Ishikawa (cell line): ENCODE data around the gene ERCC6L2.

Experiments used
- CEBPB ChIP-seq: IDR thresholded peaks from 2 replicates; pipeline ENCODE4 v1.6.1; 2012
- CREB1 ChIP-seq: IDR thresholded peaks from 2 replicates; pipeline ENCODE4 v1.6.1; 2012; ENCODE audit warnings: low read depth
- EGR1 ChIP-seq: IDR thresholded peaks from 2 replicates; pipeline ENCODE4 v1.6.1; 2012
- EP300 ChIP-seq: IDR thresholded peaks from 2 replicates; pipeline ENCODE4 v1.6.1; 2012; ENCODE audit warnings: borderline replicate concordance
- FOXM1 ChIP-seq: IDR thresholded peaks from 2 replicates; pipeline ENCODE4 v1.6.1; 2012; ENCODE audit warnings: low read depth, borderline replicate concordance
- MAX ChIP-seq: IDR thresholded peaks from 2 replicates; pipeline ENCODE4 v1.6.1; 2012
- NFIC ChIP-seq: IDR thresholded peaks from 2 replicates; pipeline ENCODE4 v1.6.1; 2012
- RAD21 ChIP-seq: IDR thresholded peaks from 2 replicates; pipeline ENCODE4 v1.6.1; 2012; ENCODE audit warnings: low read depth
- REST ChIP-seq: IDR thresholded peaks from 2 replicates; pipeline ENCODE4 v1.6.1; 2012; ENCODE audit warnings: low read depth, mild to moderate bottlenecking
- TAF1 ChIP-seq: IDR thresholded peaks from 2 replicates; pipeline ENCODE4 v1.6.1; 2012; ENCODE audit warnings: low read depth, mild to moderate bottlenecking
- TCF12 ChIP-seq: IDR thresholded peaks from 2 replicates; pipeline ENCODE4 v1.6.1; 2012; ENCODE audit warnings: low read depth
- TEAD4 ChIP-seq: IDR thresholded peaks from 2 replicates; pipeline ENCODE4 v1.6.1; 2012
- YY1 ChIP-seq: IDR thresholded peaks from 2 replicates; pipeline ENCODE4 v1.6.1; 2012; ENCODE audit warnings: low read depth
- ZBTB7A ChIP-seq: IDR thresholded peaks from 2 replicates; pipeline ENCODE4 v1.6.1; 2012; ENCODE audit warnings: low read depth
- TF ChIP-seq, protein P1 (sequence below): IDR thresholded peaks from 2 replicates; pipeline ENCODE4 v1.6.1; 2012

Gene ERCC6L2

GRCh38 chr9:95877984-95878383 is 2.5 kb downstream of the ERCC6L2 start:
- TF ChIP-seq YY1 (no peak), MAX (no peak), REST (no peak), CREB1 (no peak), RAD21 (no peak), CEBPB (no peak), EGR1 (no peak), NFIC (no peak), TAF1 (no peak), ZBTB7A (no peak), TEAD4 (no peak), EP300 (no peak), TCF12 (no peak), FOXM1 (no peak)
- TF ChIP-seq, protein P1, sequence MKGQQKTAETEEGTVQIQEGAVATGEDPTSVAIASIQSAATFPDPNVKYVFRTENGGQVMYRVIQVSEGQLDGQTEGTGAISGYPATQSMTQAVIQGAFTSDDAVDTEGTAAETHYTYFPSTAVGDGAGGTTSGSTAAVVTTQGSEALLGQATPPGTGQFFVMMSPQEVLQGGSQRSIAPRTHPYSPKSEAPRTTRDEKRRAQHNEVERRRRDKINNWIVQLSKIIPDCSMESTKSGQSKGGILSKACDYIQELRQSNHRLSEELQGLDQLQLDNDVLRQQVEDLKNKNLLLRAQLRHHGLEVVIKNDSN: no peak

DNA sequence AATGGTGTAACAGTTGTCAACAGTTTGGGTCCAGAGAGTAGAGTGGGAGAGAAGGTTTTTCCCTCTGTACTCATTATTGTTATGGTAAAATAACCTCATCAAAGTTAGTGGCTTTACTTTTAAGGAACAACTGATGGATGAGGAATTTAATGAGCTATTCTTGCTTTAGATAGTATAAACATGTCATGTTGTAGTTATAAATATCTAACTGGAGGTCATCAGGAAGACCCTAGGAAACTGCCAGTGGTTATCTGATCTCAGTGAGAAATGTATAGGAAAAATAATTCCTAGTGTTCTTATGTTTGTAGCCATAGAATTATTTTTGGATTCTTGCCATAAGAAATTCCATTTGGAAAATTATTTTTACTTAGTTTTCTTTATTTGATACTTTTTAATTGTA is 4.1 kb downstream of the ERCC6L2 start:
- TF ChIP-seq EGR1 (no peak), NFIC (no peak), CREB1 (no peak), REST (no peak), FOXM1 (no peak), YY1 (no peak), MAX (no peak), CEBPB (no peak), ZBTB7A (no peak), TEAD4 (no peak), EP300 (no peak), TAF1 (no peak), TCF12 (no peak), RAD21 (no peak)
- TF ChIP-seq, protein P1: no peak

GRCh38 chr9:95880021-95880690 is 4.7 kb downstream of the ERCC6L2 start:
- TF ChIP-seq NFIC: no peak
- TF ChIP-seq FOXM1: no peak
- no peak for TF ChIP-seq REST
- no peak for TF ChIP-seq EP300
- TF ChIP-seq, protein P1: no peak

DNA sequence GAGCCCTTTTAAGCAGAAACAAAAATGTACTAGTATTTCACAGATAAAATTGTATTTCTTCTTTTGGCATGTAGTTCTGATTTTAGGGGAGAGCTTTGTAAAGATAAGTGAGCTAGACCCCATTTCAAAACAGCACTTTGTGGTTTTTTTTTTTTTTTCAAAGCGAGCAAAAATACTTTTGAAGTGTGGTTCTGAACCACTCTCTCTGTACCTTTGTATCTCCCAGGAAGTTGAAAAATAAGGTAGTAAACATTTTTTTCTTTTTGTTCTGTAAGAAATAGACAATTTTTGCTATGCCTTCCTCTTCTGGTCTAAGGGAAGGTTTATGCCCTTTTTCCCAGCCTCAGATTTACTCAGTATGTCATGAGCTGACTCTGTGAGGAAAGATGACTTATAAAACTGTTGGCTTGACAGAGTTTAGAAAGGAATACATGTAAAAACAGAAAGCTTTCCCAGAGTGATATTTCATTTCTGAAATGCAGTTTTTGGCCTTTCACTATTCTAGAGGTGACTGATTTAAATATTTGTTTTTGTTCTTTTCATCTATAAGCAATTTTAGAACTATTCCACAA is 12.5 kb downstream of the ERCC6L2 start:
- TF ChIP-seq, protein P1: no peak
- TF ChIP-seq EP300: no peak
- no peak for TF ChIP-seq FOXM1
- TF ChIP-seq CEBPB: no peak
- no peak for TF ChIP-seq RAD21
- TF ChIP-seq YY1: no peak
- no peak for TF ChIP-seq TEAD4
- TF ChIP-seq EGR1: no peak
- TF ChIP-seq TCF12: no peak
- TF ChIP-seq NFIC: no peak
- no peak for TF ChIP-seq CREB1
- no peak for TF ChIP-seq REST
- TF ChIP-seq TAF1: no peak
- no peak for TF ChIP-seq MAX
- TF ChIP-seq ZBTB7A: no peak
